ENCODE data around the gene PTCD2.

PTCD2 gene

GRCh38 chr5:72281430-72281763 is 38.8 kb upstream of the PTCD2 start:
- TF ChIP-seq CTCF (conservative IDR thresholded peaks at IDR 0.05; ENCODE audit: low read length) = no peak
- no peak for DNase-seq (ENCODE audit: low read depth)

GRCh38 chr5:72281764-72282499 is 38.2 kb upstream of the PTCD2 start:
- TF ChIP-seq CTCF (conservative IDR thresholded peaks at IDR 0.05; ENCODE audit: low read length) = no peak
- DNase-seq (ENCODE audit: low read depth) = peak; percentile 92
- no peak overlapping the region for H3K4me3 ChIP-seq (ENCODE audit: low read length)

More at GRCh38 chr5:72281430-72281763, 38.8 kb upstream of the PTCD2 start:
- no peak overlapping the region for H3K4me3 ChIP-seq (ENCODE audit: low read length)

GRCh38 chr5:72282878-72283277 is 37.3 kb upstream of the PTCD2 start:
- no peak overlapping the region for H3K4me3 ChIP-seq (ENCODE audit: low read length)
- no peak for TF ChIP-seq CTCF (conservative IDR thresholded peaks at IDR 0.05; ENCODE audit: low read length)
- DNase-seq (ENCODE audit: low read depth) = peak; percentile 20

- DNase-seq (ENCODE audit: low read depth) = no peak
- no peak for TF ChIP-seq CTCF (conservative IDR thresholded peaks at IDR 0.05; ENCODE audit: low read length)
- no peak overlapping the region for H3K4me3 ChIP-seq (ENCODE audit: low read length)
Observed at GRCh38 chr5:72283358-72283757, 36.8 kb upstream of the PTCD2 start.

GRCh38 chr5:72284559-72285423 is 35.4 kb upstream of the PTCD2 start:
- DNase-seq (ENCODE audit: low read depth) = no peak
- H3K4me3 ChIP-seq (ENCODE audit: low read length) = no peak overlapping the region
- no peak for TF ChIP-seq CTCF (conservative IDR thresholded peaks at IDR 0.05; ENCODE audit: low read length)

GRCh38 chr5:72285424-72285821 is 34.8 kb upstream of the PTCD2 start:
- TF ChIP-seq CTCF (conservative IDR thresholded peaks at IDR 0.05; ENCODE audit: low read length) = no peak
- no peak overlapping the region for H3K4me3 ChIP-seq (ENCODE audit: low read length)
- DNase-seq (ENCODE audit: low read depth) = no peak

- no peak for DNase-seq (ENCODE audit: low read depth)
- no peak overlapping the region for H3K4me3 ChIP-seq (ENCODE audit: low read length)
- no peak for TF ChIP-seq CTCF (conservative IDR thresholded peaks at IDR 0.05; ENCODE audit: low read length)
Observed at GRCh38 chr5:72286798-72287197, 33.4 kb upstream of the PTCD2 start.

Measured in AG10803 (cell line).